Activated T-helper 2 cell treated with anti-CD3 and anti-CD28 coated beads, Interferon-gamma antibody, Interleukin-2, Interleukin-4, amounts not matched to agents 10 μg/mL and 5 μg/mL and 100 μg/mL, durations not matched to agents 14 hours and 24 hours and 36 hours (primary cell): Measurements from ENCODE around the gene DEFB126. TPM values are rescaled to one million over a fixed set of nuclear protein-coding genes. Genes with fewer than 3 reads are reported as not detected.

Source experiments
- DNase-seq: peaks from one replicate; pipeline ENCODE4 v3.0.0; 2021; ENCODE audit warnings: low spot score
- H3K27ac Mint-ChIP-seq: one replicate; pipeline ENCODE4 v1.8.0; 2021; ENCODE audit warnings: mixed read lengths
- H3K27me3 Mint-ChIP-seq: one replicate; pipeline ENCODE4 v1.8.0; 2021; ENCODE audit warnings: low read depth, mixed read lengths
- H3K36me3 Mint-ChIP-seq: one replicate; pipeline ENCODE4 v1.8.0; 2021; ENCODE audit warnings: low read depth, mixed read lengths
- H3K4me1 Mint-ChIP-seq: one replicate; pipeline ENCODE4 v1.8.0; 2021; ENCODE audit warnings: low read depth, mixed read lengths
- H3K4me3 Mint-ChIP-seq: one replicate; pipeline ENCODE4 v1.8.0; 2021; ENCODE audit warnings: low read depth, mild to moderate bottlenecking, moderate library complexity, mixed read lengths
- H3K9me3 Mint-ChIP-seq: one replicate; pipeline ENCODE4 v1.8.0; 2021; ENCODE audit warnings: mixed read lengths
- intact Hi-C: fragments of 100-400 bp; cut with micrococcal nuclease; formaldehyde crosslinking; loops from one replicate; pipeline ENCODE4 v1.15.1; 2023
- total RNA-seq: library from RNA; stranded (reverse); gene quantifications from 2 replicates; pipeline ENCODE4 v1.2.3, GENCODE V29; 2022

The DEFB126 gene
- total RNA-seq, 1 donor from 2014 or later, result not detected

GRCh38 chr20:164618-165017, 22.2 kb downstream of the DEFB126 start:
- Mint-ChIP-seq H3K4me1 (no peaks in the 10 kb centered on the region), H3K36me3 (no peaks in the 10 kb centered on the region), H3K27ac (no peak overlapping the region), H3K9me3 (no peaks in the 10 kb centered on the region), H3K4me3 (no peak overlapping the region), H3K27me3 (peaks cover 8% of the 10 kb centered on the region)
- intact Hi-C loops, result no loop called here
- no peak for DNase-seq

- no peak overlapping the region for H3K27ac Mint-ChIP-seq
- peaks cover 15% of the 10 kb centered on the region for H3K27me3 Mint-ChIP-seq
Observed at GRCh38 chr20:168876-169275, 26.5 kb downstream of the DEFB126 start.

GRCh38 chr20:184288-184687, 41.9 kb downstream of the DEFB126 start:
- H3K27ac Mint-ChIP-seq, result no peak overlapping the region
- no peak overlapping the region for H3K4me3 Mint-ChIP-seq
- H3K27me3 Mint-ChIP-seq, result peaks cover 48% of the 10 kb centered on the region
- H3K9me3 Mint-ChIP-seq, result peaks cover 21% of the 10 kb centered on the region
- peaks cover 6% of the 10 kb centered on the region for H3K4me1 Mint-ChIP-seq
- H3K36me3 Mint-ChIP-seq, result no peaks in the 10 kb centered on the region
- no peak for DNase-seq
- intact Hi-C loops, result no loop called here

More at GRCh38 chr20:168876-169275, 26.5 kb downstream of the DEFB126 start:
- intact Hi-C loops, result no loop called here
- H3K4me1 Mint-ChIP-seq, result no peaks in the 10 kb centered on the region
- no peaks in the 10 kb centered on the region for H3K9me3 Mint-ChIP-seq
- no peak for DNase-seq
- no peaks in the 10 kb centered on the region for H3K36me3 Mint-ChIP-seq
- no peak overlapping the region for H3K4me3 Mint-ChIP-seq

- Mint-ChIP-seq H3K27ac (no peak overlapping the region), H3K4me1 (peaks cover 6% of the 10 kb centered on the region), H3K27me3 (peaks cover 44% of the 10 kb centered on the region), H3K9me3 (peaks cover 31% of the 10 kb centered on the region), H3K36me3 (no peaks in the 10 kb centered on the region), H3K4me3 (no peak overlapping the region)
- intact Hi-C loops, result no loop called here
- DNase-seq, result no peak
Observed at GRCh38 chr20:187733-188132, 45.3 kb downstream of the DEFB126 start.

- intact Hi-C loops, result no loop called here
- DNase-seq, result no peak
- Mint-ChIP-seq H3K27ac (no peak within 1 kb of the TSS), H3K4me3 (no peak within 1 kb of the TSS), H3K4me1 (no peaks in the 10 kb centered on the region), H3K27me3 (peaks cover 33% of the 10 kb centered on the region), H3K9me3 (peaks cover 18% of the 10 kb centered on the region), H3K36me3 (no peaks in the 10 kb centered on the region)
Observed at GRCh38 chr20:189611-190010, 47.2 kb downstream of the DEFB126 start, which contains the start of gene DEFB128. DEFB128 (minus strand) TSS chr20:189711; CDS start chr20:189623, 88 bp downstream.

Other genes starting within 250 kb of the DEFB126 start
- not detected in 2 replicates for gene DEFB125, start 54.9 kb upstream of the DEFB126 start, total RNA-seq
- gene DEFB127, start 14.9 kb downstream of the DEFB126 start, total RNA-seq, result not detected in 2 replicates
- not detected in 2 replicates for gene DEFB128, start 47.1 kb downstream of the DEFB126 start, total RNA-seq
- gene DEFB129, start 84.7 kb downstream of the DEFB126 start, total RNA-seq, result not detected in 2 replicates
- gene DEFB132, start 115.1 kb downstream of the DEFB126 start, total RNA-seq, result not detected in 2 replicates
- 7.6 and 9.5 TPM in 2 replicates for gene C20orf96, start 148.2 kb downstream of the DEFB126 start, total RNA-seq
- 26.9 and 27.6 TPM in 2 replicates for gene ZCCHC3, start 155.0 kb downstream of the DEFB126 start, total RNA-seq
- 14.4 and 15.0 TPM in 2 replicates for gene SOX12, start 183.0 kb downstream of the DEFB126 start, total RNA-seq
- gene NRSN2, start 204.5 kb downstream of the DEFB126 start, total RNA-seq, result 5.9 and 7.1 TPM in 2 replicates
- gene TRIB3, start 238.2 kb downstream of the DEFB126 start, total RNA-seq, result 31.6 and 32.2 TPM in 2 replicates